Uterus (tissue), 4 donors: ENCODE results near the gene OMA1. TPM values are rescaled to one million over a fixed set of nuclear protein-coding genes. Genes with fewer than 3 reads are reported as not detected.

Experiments
- DNase-seq, 2 donors: peaks; one replicate each; pipeline ENCODE4 v3.0.0-alpha.2; 2019 to 2020
- H3K27ac ChIP-seq, 2 donors: fragments of 200-600 bp; sonication (generic); 1 replicate in 1 of 2; 2 replicates in 1 of 2; pipeline ENCODE4 v1.5.1; 2016 to 2018
- H3K27me3 ChIP-seq, 2 donors: fragments of 200-600 bp; sonication (generic); one replicate each; pipeline ENCODE4 v1.5.1; 2018 to 2019; ENCODE audit warnings: control low read depth in 1 of 2
- H3K36me3 ChIP-seq, 2 donors: fragments of 200-600 bp; sonication (generic); one replicate each; pipeline ENCODE4 v1.5.1; 2019; ENCODE audit warnings: control low read depth in 1 of 2
- H3K4me1 ChIP-seq, 2 donors: fragments of 200-600 bp; sonication (generic); one replicate each; pipeline ENCODE4 v1.5.1; 2018 to 2019; ENCODE audit warnings: control low read depth in 1 of 2
- H3K4me3 ChIP-seq, 2 donors: fragments of 200-600 bp; sonication (generic); 1 replicate in 1 of 2; 2 replicates in 1 of 2; pipeline ENCODE4 v1.5.1; 2018 to 2019; ENCODE audit warnings: mild to moderate bottlenecking in 1 of 2
- H3K9me3 ChIP-seq, 2 donors: fragments of 200-600 bp; sonication (generic); one replicate each; pipeline ENCODE4 v1.5.1; 2019; ENCODE audit warnings: control low read depth in 1 of 2
- POLR2A ChIP-seq, 2 donors: fragments of 450-650 bp; IDR thresholded peaks; one replicate each; pipeline ENCODE4 v1.6.1; 2016; ENCODE audit warnings: antibody characterized with exemption in 2 of 2, mild to moderate bottlenecking in 1 of 2, moderate library complexity in 1 of 2
- intact Hi-C: fragments of 100-400 bp; cut with DNase I; formaldehyde crosslinking; loops from one replicate; pipeline ENCODE4 v1.15.1; 2023; ENCODE audit warnings: low total_unique reads
- total RNA-seq, 4 donors: library from RNA; depleted of rRNA in 3 of 4; stranded (reverse); fragments of >200 nt in 3 of 4; gene quantifications; one replicate each; pipeline versions ENCODE4 v1.1.0 to v1.2.4, GENCODE V29; 2014 to 2023
- TF ChIP-seq, protein P1 (sequence below), 4 experiments: fragments of 200-600 bp in 2 of 4; fragments of 450-650 bp in 2 of 4; sonication (generic) in 2 of 4; IDR thresholded peaks; one replicate each; pipeline ENCODE4 v1.5.1; 2016 to 2019; ENCODE audit warnings: antibody characterized with exemption in 4 of 4, mild to moderate bottlenecking in 2 of 4, moderate library complexity in 1 of 4
- donor health status: DM: yes; HTN: yes; CAD: no.

The OMA1 gene
- total RNA-seq, 4 donors from 2014 or later = 45.9 to 97.6 (median 65.4) TPM

DNA sequence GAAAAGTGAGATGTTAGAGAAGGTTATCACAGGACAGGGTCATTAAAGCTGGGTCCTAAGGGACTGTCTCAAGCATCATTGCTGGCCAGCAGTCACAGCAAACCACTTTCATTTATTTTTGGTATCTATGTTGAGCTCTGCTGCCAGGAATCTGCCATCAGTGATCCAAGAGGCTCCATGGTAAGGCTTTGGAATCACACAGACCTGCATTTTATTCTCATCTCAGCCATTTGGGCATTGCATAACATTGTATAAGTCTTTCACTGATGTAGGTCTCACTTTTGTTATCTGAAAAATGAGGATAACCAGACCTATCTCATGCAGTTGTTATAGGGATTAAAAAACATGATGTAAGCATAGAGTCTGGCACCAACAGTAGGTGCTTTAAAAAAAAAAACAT, 77.5 kb downstream of the OMA1 start:
- TF ChIP-seq POLR2A (IDR thresholded peaks at IDR 0.05) = no peak
- TF ChIP-seq, protein P1, sequence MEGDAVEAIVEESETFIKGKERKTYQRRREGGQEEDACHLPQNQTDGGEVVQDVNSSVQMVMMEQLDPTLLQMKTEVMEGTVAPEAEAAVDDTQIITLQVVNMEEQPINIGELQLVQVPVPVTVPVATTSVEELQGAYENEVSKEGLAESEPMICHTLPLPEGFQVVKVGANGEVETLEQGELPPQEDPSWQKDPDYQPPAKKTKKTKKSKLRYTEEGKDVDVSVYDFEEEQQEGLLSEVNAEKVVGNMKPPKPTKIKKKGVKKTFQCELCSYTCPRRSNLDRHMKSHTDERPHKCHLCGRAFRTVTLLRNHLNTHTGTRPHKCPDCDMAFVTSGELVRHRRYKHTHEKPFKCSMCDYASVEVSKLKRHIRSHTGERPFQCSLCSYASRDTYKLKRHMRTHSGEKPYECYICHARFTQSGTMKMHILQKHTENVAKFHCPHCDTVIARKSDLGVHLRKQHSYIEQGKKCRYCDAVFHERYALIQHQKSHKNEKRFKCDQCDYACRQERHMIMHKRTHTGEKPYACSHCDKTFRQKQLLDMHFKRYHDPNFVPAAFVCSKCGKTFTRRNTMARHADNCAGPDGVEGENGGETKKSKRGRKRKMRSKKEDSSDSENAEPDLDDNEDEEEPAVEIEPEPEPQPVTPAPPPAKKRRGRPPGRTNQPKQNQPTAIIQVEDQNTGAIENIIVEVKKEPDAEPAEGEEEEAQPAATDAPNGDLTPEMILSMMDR (IDR thresholded peaks at IDR 0.05) = no peak
- Histone ChIP-seq H3K4me1 (no peaks in the 10 kb centered on the region), H3K36me3 (no peaks in the 10 kb centered on the region), H3K9me3 (no peaks in the 10 kb centered on the region), H3K27ac (no peak overlapping the region), H3K4me3 (no peak overlapping the region), H3K27me3 (no peaks in the 10 kb centered on the region)
- no peak for DNase-seq
- intact Hi-C loops = no loop called here

DNA sequence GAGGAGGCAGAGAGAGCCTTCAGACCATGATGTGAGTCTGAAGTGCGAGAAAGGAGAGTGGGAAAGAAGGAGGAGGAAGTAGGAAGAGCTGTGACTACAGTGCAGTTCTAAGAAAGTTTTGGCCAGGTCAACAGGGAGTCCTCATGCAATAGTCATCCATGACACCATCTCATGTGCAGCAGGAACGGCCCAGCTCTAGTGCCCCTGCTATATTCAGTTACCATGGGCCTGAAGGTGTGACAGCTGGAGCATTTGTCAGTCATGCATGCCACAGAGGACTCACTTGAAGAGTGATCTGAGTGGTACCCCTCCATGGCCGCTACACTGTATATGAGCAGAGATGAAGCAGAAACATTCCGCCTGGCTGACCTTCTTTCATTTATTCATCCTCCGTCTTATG, 77.9 kb downstream of the OMA1 start:
- Histone ChIP-seq H3K36me3 (no peaks in the 10 kb centered on the region), H3K27ac (no peak overlapping the region), H3K9me3 (no peaks in the 10 kb centered on the region), H3K4me3 (no peak overlapping the region), H3K4me1 (no peaks in the 10 kb centered on the region), H3K27me3 (no peaks in the 10 kb centered on the region)
- no peak for TF ChIP-seq POLR2A (IDR thresholded peaks at IDR 0.05)
- TF ChIP-seq, protein P1 (IDR thresholded peaks at IDR 0.05) = no peak
- intact Hi-C loops = no loop called here
- no peak for DNase-seq

DNA sequence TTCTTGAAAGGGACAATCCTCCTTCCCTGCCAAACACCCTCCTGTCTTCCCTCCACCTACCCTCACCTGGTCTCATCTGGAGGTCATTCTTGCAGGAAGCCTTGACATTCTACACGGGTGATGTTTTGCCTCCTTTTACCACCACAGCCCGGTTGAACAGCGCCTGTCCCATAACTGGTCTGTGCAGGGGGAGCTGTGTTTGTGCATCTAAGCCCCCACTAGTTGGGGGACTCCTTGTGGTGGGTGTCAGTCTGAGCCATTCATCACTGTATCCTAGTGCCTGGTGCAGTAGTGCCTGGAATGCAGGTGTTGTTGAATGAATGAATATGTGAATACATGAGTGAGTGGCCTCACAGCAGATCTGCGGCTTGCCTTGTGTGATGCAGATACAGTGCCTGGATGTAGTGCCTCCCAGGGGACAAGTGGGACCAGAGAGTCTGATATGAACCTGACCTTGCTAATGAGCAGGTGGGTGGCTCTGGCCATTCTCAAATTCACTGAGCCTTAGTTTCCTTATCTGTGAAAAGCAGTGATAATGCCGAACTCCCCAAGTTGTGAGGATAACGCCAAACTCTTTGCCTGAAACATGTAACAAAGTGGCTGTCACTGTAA, 79.8 kb downstream of the OMA1 start:
- intact Hi-C loops = no loop called here
- H3K4me1 ChIP-seq = no peaks in the 10 kb centered on the region
- no peaks in the 10 kb centered on the region for H3K27me3 ChIP-seq
- H3K27ac ChIP-seq = no peak overlapping the region
- DNase-seq = no peak
- H3K36me3 ChIP-seq = no peaks in the 10 kb centered on the region
- no peak overlapping the region for H3K4me3 ChIP-seq
- no peaks in the 10 kb centered on the region for H3K9me3 ChIP-seq
- TF ChIP-seq POLR2A (IDR thresholded peaks at IDR 0.05) = no peak
- TF ChIP-seq, protein P1 (IDR thresholded peaks at IDR 0.05) = no peak

DNA sequence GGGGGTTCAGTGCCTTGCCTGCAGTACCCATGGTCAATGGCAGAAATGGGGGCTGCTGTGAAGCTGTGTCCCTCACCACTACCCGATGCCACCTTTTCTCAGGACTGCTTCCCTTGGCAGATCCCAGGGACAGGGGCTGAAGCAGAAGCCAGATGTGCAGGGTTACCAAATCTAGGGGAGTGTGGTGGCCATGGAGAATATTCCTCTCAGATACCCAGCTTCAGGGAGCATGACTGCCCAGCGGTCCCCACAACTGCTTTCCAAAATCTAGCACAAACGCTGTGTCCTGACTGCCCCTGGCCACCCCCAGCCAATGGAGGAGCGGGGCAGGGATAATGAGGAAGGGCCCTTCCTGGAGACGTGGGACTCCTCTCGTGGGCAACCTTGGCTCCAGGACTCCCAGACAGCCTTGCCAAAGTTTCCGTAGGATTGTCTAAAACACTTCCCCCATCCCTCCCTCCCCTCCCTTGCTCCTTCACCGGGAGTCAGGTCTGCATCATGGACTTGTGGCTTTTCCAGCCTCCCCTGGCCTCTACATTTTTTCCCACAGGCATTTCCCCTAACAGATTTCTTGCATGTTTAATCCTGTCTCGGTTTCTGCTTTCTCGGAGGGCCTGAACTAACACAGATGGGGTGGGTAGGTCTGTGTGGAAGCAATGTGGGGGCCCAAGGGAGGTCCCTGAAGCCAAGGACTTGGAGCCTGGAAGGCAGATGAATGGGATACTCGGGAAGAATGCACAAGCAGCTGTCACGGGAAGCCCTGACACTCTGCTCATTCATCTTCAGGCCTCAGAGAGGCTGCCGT, 80.5 kb downstream of the OMA1 start:
- no peak overlapping the region for H3K4me3 ChIP-seq
- TF ChIP-seq, protein P1 (IDR thresholded peaks at IDR 0.05) = no peak
- no peak for TF ChIP-seq POLR2A (IDR thresholded peaks at IDR 0.05)
- H3K9me3 ChIP-seq = no peaks in the 10 kb centered on the region
- no peak overlapping the region for H3K27ac ChIP-seq
- no peaks in the 10 kb centered on the region for H3K4me1 ChIP-seq
- H3K27me3 ChIP-seq = no peaks in the 10 kb centered on the region
- intact Hi-C loops = no loop called here
- DNase-seq = no peak
- H3K36me3 ChIP-seq = no peaks in the 10 kb centered on the region

DNA sequence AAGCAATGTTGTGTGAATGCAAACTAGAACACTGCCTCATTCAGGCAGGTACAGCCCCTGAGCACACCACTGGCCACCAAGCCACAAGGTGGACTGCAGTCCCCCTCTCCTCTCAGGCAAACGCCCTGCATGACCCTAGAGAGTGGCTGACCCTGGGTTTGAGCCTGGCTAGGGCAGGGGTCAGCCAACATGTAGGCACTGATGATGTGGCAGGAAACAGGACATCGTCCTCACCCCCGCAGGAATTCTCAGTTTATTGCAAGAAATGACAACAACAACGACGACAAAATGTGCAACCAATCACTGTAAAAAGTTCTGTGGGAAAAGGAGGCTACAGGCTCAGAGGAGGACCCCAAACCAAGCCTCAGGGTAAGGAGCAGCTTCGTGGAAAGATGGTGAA, 81.3 kb downstream of the OMA1 start:
- H3K9me3 ChIP-seq = no peaks in the 10 kb centered on the region
- no peak overlapping the region for H3K27ac ChIP-seq
- no peak overlapping the region for H3K4me3 ChIP-seq
- H3K36me3 ChIP-seq = no peaks in the 10 kb centered on the region
- H3K27me3 ChIP-seq = no peaks in the 10 kb centered on the region
- no peak for TF ChIP-seq POLR2A (IDR thresholded peaks at IDR 0.05)
- TF ChIP-seq, protein P1 (IDR thresholded peaks at IDR 0.05) = no peak
- intact Hi-C loops = no loop called here
- DNase-seq = no peak
- no peaks in the 10 kb centered on the region for H3K4me1 ChIP-seq
